Ovary (tissue), 3 donors: Measurements from ENCODE around the gene HOXB3.

Source experiments
- CTCF ChIP-seq, 3 donors: fragments of 450-650 bp in 2 of 3; fragments of 200-600 bp in 1 of 3; IDR thresholded peaks; one replicate each; pipeline versions ENCODE4 v1.5.1 to v1.8.0; 2016 to 2022; ENCODE audit warnings: antibody characterized with exemption in 3 of 3, mild to moderate bottlenecking in 1 of 3
- EP300 ChIP-seq: sonication (generic); formaldehyde crosslinking; IDR thresholded peaks from one replicate; pipeline ENCODE4 v1.6.1; 2017; ENCODE audit warnings: antibody characterized with exemption
- POLR2A ChIP-seq: fragments of 450-650 bp; IDR thresholded peaks from one replicate; pipeline ENCODE4 v1.6.1; 2017; ENCODE audit warnings: antibody characterized with exemption, mild to moderate bottlenecking, moderate library complexity
- donor health status: DM: no; HTN: no; CAD: no.

GRCh38 chr17:48565925-48566710 lies 23.9 kb downstream of the HOXB3 start:
- TF ChIP-seq CTCF (IDR thresholded peaks at IDR 0.05) (no peak), POLR2A (no peak), EP300 (no peak)
